Measurements from ENCODE around the gene NDUFAF4.

- no peak for TF ChIP-seq CTCF (IDR thresholded peaks at IDR 0.05; ENCODE audit: low read depth, low read length)
- no peak for TF ChIP-seq EZH2phosphoT487 (IDR thresholded peaks at IDR 0.05; ENCODE audit: low read depth)
Observed at GRCh38 chr6:96886519-96886918, 11.2 kb downstream of the NDUFAF4 start.
